NCI-H1092 (cell line): ENCODE results near the gene KMT2C.
"Not testable (repeated sequence)": the region's sequence is repeated elsewhere in the genome, so short reads cannot be mapped to it uniquely, and the experiment has no call there.

Experiments used
- DNase-seq: peaks from one replicate; lab custom pipeline; 2025; lab: John Stamatoyannopoulos, UW

Gene KMT2C

GRCh38 chr7:152362128-152362926, 73.5 kb downstream of the KMT2C start:
- no peak for DNase-seq

DNA sequence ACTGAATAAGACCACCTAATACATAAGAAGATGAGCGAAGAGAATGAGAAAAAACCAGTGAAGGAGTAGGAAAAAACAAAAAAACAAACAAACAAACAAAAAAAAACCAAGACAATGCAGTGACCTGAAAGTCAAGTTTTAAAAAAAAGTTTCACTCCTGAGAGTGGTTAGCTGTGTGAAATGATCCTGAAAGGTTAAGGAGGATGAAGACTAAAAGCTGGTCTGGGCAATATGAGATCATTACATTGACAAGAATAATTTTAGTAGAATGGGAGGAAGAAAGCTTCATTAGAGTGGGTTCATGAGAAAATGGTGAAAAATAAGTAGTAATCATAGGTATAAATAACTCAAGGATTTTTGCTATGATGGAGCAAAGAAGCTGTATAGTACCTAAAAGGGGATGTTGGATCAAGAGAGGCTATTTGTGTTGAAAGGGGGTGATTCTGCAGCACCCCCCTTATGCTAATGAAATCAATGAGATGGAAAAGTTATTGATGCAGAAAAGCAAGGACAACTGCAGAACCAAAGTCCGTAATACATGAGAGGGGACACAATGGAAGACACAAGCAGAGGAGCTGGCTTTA, 80.2 kb downstream of the KMT2C start:
- no peak for DNase-seq

GRCh38 chr7:152354061-152354460, 81.7 kb downstream of the KMT2C start:
- DNase-seq: no peak

DNA sequence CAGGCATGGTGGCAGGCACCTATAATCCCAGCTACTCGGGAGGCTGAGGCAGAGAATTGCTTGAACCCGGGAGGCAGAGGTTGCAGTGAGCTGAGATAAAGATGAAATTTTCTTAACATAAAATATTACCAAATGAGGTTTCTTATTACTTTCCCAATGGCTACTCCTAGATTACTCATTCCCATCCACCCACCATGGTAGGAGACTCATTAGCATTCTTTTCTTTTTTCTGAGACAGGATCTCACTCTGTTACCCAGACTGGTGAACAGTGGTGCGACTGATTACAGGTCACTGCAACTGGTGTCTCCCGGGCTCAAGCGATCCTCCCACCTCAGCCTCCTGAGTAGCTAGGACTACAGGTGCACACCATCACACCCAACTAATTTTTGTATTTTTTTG, 82.5 kb downstream of the KMT2C start:
- DNase-seq: not testable (repeated sequence)

GRCh38 chr7:152351747-152352146, 84.1 kb downstream of the KMT2C start:
- DNase-seq: not testable (repeated sequence)

GRCh38 chr7:152351168-152351567, 84.6 kb downstream of the KMT2C start:
- DNase-seq: no peak

- no peak for DNase-seq
Observed at GRCh38 chr7:152347888-152348287, 87.9 kb downstream of the KMT2C start.

- DNase-seq: no peak
Observed at GRCh38 chr7:152344253-152344652, 91.5 kb downstream of the KMT2C start.

DNA sequence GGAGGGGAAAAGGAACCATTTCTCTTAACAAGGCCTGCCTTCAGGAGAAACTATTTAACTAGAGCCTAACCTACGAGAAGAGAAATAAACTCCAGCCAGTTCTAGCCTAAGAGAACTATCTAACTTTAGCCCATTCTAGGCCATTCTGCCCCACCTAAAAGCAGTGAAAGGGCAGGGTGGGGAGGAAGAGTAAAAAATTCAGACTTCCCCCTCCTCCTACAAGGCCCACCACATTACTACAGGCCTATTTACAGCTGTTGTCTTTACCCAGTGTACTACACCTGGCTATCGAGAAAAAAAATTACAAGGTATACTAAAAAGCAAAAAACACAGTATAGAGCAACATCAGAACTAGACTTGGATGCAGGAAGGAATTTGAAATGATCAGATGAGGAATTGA, 93.0 kb downstream of the KMT2C start:
- DNase-seq: no peak

DNA sequence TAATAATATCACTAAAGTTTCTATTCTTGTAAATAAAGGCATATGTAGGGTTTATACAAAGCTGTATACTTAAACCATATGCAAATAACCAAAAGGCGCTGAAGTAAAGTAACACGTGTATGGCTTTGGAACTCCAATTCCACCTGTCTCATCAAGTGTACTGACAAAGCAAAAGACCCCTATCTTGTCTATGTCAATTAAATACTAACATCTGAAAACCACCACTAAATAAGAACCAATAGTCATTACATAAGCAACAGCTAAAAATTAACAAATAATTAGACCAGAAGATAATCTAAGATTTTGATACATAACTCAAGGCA, 93.9 kb downstream of the KMT2C start:
- DNase-seq: no peak

DNA sequence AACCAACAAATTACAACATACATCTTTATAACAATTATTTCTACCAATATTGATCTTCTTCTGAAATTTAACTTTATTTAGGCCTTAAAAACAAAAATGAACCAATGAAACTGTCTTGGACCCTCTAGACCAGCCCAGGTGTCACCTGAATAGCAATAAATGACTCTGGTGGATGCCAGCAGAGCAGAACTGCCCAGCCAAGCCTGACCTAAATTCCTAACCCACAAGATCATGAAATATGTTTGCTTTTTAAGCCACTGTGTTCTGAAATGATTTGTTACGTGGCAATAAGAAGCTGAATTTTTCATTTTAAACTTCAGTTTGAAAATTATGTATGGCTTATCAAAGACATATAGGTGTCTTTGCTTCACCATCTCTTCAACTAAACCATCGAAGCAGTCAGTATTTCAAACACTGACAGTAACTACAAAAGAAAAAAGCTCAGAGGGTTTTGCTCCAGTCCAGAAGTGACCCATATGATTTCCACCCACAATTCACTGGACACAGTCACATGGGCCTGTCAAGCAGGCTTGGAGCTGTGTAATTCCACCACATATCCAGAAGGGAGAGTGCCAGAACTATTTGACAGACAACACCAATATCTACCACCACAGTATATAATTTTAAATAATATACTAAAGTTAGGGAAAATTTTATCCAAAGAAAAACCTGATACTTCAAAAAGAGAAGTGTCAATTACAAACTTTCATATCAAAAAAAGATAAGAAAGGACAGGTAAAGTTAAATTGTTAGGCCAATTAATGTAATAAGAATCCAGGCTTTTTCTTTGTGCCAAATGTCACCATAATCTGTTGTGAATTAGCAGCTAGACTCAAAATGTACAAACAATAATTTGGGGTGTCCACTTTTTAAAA, 94.5 kb downstream of the KMT2C start:
- DNase-seq: peak; percentile 17

- no peak for DNase-seq
Observed at GRCh38 chr7:152340161-152340560, 95.6 kb downstream of the KMT2C start.

DNA sequence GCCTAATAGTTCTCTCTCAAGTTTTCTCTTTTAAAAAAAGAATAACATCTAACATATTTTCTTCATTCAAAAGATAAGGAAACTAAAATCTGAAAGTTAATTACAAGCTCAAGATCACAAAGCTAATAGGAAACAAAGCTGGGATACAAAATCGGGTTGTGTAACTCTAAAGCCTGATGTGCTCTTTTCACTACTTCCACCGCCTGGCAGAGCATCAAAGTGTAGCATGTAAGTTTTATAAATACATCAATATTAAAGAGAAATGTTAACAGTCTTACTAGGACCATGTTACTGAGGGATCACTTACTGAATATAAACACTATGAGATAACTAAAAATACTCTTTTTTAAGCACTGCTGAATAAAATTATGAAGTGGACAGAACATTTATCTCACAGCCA, 97.2 kb downstream of the KMT2C start:
- DNase-seq: no peak

- peak; percentile 38 for DNase-seq
Observed at GRCh38 chr7:152336754-152337368, 98.9 kb downstream of the KMT2C start.

DNA sequence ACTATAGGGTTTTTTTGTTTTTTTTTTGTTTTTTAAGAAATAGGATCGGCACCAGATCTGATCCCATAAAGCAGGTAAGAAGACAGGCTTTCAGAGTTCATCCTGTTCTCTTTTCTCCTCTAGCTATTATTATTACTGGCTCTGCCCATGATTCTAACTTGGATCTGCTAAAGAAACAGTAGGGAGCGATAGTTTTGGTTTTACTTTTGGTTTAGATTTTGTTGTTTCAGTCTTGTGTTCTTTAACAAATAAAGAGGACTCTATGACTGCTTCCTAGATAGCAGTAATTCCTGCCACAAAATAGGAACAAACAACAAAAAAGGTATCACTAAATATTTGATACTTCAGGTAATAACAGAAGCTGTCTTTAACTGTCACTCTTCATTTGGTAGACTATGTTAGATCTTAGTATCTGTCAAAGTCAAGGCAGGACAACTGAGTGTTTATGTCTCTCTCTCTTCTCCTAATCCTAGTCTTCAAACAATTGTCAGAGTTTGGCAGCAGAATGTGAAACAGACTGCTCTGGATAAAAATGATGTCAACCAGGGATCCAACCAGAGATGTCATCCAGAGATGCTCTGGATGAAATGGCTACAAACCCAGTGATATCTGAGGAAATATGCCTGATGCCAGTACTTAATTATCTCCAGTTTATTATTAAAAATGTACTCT, 99.8 kb downstream of the KMT2C start:
- no peak for DNase-seq

- no peak for DNase-seq
Observed at GRCh38 chr7:152333134-152333533, 102.7 kb downstream of the KMT2C start.

DNA sequence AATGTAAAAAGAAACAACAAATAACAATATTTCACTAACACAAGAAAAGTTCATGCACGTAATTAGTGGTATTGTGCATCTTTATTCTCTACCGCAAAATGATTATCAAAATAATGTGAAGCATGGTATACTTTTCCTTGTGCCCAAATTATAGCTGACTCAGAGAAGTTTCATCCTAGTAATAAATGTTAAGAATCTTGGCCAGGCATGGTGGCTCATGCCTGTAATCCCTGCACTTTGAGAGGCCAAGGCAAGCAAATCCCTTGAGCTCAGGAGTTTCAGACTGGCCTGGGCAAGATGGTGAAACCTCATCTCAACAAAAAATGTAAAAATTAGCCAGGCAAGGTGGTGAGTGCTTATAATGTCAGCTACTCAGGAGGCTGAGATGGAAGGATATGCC, 105.0 kb downstream of the KMT2C start:
- no peak for DNase-seq

GRCh38 chr7:152329469-152329868, 106.3 kb downstream of the KMT2C start:
- DNase-seq: no peak

GRCh38 chr7:152328234-152328633, 107.6 kb downstream of the KMT2C start:
- no peak for DNase-seq

DNA sequence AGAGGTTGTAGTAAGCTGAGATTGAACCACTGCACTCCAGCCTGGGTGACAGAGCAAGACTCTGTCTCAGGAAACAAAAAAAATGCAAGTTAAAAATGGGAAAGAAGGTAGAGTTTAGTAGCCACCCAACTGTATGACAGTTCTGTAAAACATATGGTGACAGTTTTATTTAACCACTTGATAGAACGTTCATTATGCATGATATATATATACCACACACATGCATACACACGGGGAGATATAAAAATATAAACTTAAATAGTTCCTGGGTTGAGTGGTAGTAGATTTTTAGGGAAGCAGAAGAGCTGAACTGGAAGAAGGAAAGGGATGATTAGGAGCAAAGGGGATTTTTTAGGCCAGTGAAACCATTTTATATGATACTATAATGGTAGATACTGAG, 120.0 kb downstream of the KMT2C start:
- DNase-seq: no peak

- peak; percentile 43 for DNase-seq
Observed at GRCh38 chr7:152313831-152314604, 121.8 kb downstream of the KMT2C start.
